ENCODE results near the gene CCT6B. TPM values are rescaled to one million over a fixed set of nuclear protein-coding genes. Genes with fewer than 3 reads are reported as not detected.

CCT6B gene
- total RNA-seq = 0.62 and 0.91 TPM in 2 replicates

GRCh38 chr17:34961093-34961911 is at the start of gene CCT6B, which contains the start of gene ZNF830:
Gene CCT6B (minus strand): TSS chr17:34961460. CDS start chr17:34961393, 67 bp downstream.
Gene ZNF830 (plus strand): TSS chr17:34961540. CDS start chr17:34961567, 27 bp downstream.

GRCh38 chr17:34980353-34980680 is 19.1 kb upstream of the CCT6B start, which contains the start of gene LIG3:
Gene LIG3 (plus strand): TSS chr17:34980512. CDS start chr17:34983006, 2,494 bp downstream.

Other genes with a start within 250 kb of the CCT6B start
- 9.5 and 12.8 TPM in 2 replicates for gene ZNF830, start 80 bp upstream of the CCT6B start, total RNA-seq
- 23.9 and 28.1 TPM in 2 replicates for gene LIG3, start 19.1 kb upstream of the CCT6B start, total RNA-seq
- gene RFFL, start 102.2 kb upstream of the CCT6B start, total RNA-seq = 18.5 and 25.1 TPM in 2 replicates
- gene RAD51D, start 158.4 kb upstream of the CCT6B start, total RNA-seq = 5.9 and 15.5 TPM in 2 replicates
- gene FNDC8, start 160.2 kb upstream of the CCT6B start, total RNA-seq = not detected in 2 replicates
- gene NLE1, start 180.8 kb upstream of the CCT6B start, total RNA-seq = 26.0 and 34.0 TPM in 2 replicates
- under 0.01 TPM in 1 of 2 replicates, not detected in the other for gene UNC45B, start 186.4 kb upstream of the CCT6B start, total RNA-seq
- not detected in 2 replicates for gene SLC35G3, start 232.9 kb upstream of the CCT6B start, total RNA-seq